Amygdala (tissue), 56 donors: ENCODE measurements around the gene NOX4.
"Not testable (repeated sequence)": the region's sequence is repeated elsewhere in the genome, so short reads cannot be mapped to it uniquely, and the experiment has no call there.

Experiments
- DNase-seq, 56 donors: peaks; one replicate each; lab custom pipeline; 2025; lab: John Stamatoyannopoulos, UW

Gene NOX4

GRCh38 chr11:89310607-89311006 lies 180.6 kb downstream of the NOX4 start:
- DNase-seq = not testable (repeated sequence)

- DNase-seq = not testable (repeated sequence)
These were observed 181.7 kb downstream of the NOX4 start for GRCh38 chr11:89309321-89309985.

- not testable (repeated sequence) for DNase-seq
These were observed 182.9 kb downstream of the NOX4 start for GRCh38 chr11:89308272-89308671.

GRCh38 chr11:89303029-89303428 lies 188.1 kb downstream of the NOX4 start:
- DNase-seq = not testable (repeated sequence)

GRCh38 chr11:89295023-89295422 lies 196.2 kb downstream of the NOX4 start:
- DNase-seq = not testable (repeated sequence)

- DNase-seq = peak in 1 of 56 donors; percentile 12
These were observed 197.1 kb downstream of the NOX4 start for GRCh38 chr11:89293965-89294679.

GRCh38 chr11:89288004-89288403 lies 203.2 kb downstream of the NOX4 start:
- DNase-seq = not testable (repeated sequence)

GRCh38 chr11:89286601-89287000 lies 204.6 kb downstream of the NOX4 start:
- not testable (repeated sequence) for DNase-seq

- not testable (repeated sequence) for DNase-seq
These were observed 210.0 kb downstream of the NOX4 start for GRCh38 chr11:89281032-89281677.

- no peak for DNase-seq
These were observed 212.0 kb downstream of the NOX4 start for GRCh38 chr11:89279176-89279575.

GRCh38 chr11:89275966-89276365 lies 215.2 kb downstream of the NOX4 start:
- peak in 7 of 56 donors; percentile 1 to 30 (median 3) for DNase-seq
